ENCODE results near the gene CASP8. TPM values are rescaled to one million over a fixed set of nuclear protein-coding genes. Genes with fewer than 3 reads are reported as not detected.

The CASP8 gene
- total and polyA plus RNA-seq, 2 donors (not counting 3 experiments of a cell fraction or from before 2014, with no cell fraction given), result 5.3 to 5.8 TPM

- Histone ChIP-seq H3K9me1 (replicated peaks; ENCODE audit: control insufficient read depth, extremely low read depth, insufficient read depth, low read length) (no peaks in the 10 kb centered on the region), H3K36me3 (ENCODE audit: control insufficient read depth in 2 of 2, extremely low read depth in 1 of 2, insufficient read depth in 2 of 2, low read length in 2 of 2) (no peaks in the 10 kb centered on the region), H4K20me1 (replicated peaks; ENCODE audit: control insufficient read depth, extremely low read depth, insufficient read depth, low read length) (no peaks in the 10 kb centered on the region), H3K4me2 (ENCODE audit: insufficient read depth, low read length) (no peak overlapping the region), H3K27ac (ENCODE audit: insufficient read depth, low read depth, low read length) (no peak overlapping the region), H3K4me1 (ENCODE audit: control insufficient read depth, extremely low read depth, insufficient read depth, low read length) (peaks cover 30% of the 10 kb centered on the region), H3K79me2 (ENCODE audit: control insufficient read depth, insufficient read depth, low read length) (peaks cover 10% of the 10 kb centered on the region), H3K4me3 (replicated peaks in 1 of 3; ENCODE audit: insufficient read depth in 1 of 3, low read depth in 1 of 3, low read length in 3 of 3) (no peak overlapping the region), H3K9me3 (replicated peaks; ENCODE audit: control insufficient read depth, insufficient read depth, low read length) (no peaks in the 10 kb centered on the region), H2AFZ (ENCODE audit: low read depth, low read length) (no peak overlapping the region), H3K9ac (replicated peaks; ENCODE audit: extremely low read depth, insufficient read depth, low read length) (no peak overlapping the region), H3K27me3 (ENCODE audit: control insufficient read depth in 2 of 2, insufficient read depth in 2 of 2, low read length in 2 of 2) (no peaks in the 10 kb centered on the region)
- dilution Hi-C loops (cut with MboI; ENCODE audit: extremely low pct_ligation_motif_present, low sequenced_read_pairs) (no loop called here), intact Hi-C loops (cut with micrococcal nuclease) (no loop called here)
- TF ChIP-seq EZH2 (IDR thresholded peaks at IDR 0.05; ENCODE audit: borderline replicate concordance, low read depth, low read length, severe bottlenecking) (no peak), JUN (IDR thresholded peaks at IDR 0.05; ENCODE audit: borderline replicate concordance, insufficient read depth, insufficient read length, low read depth) (no peak), FOS (IDR thresholded peaks at IDR 0.05; ENCODE audit: borderline replicate concordance, insufficient read depth, low read length) (no peak), POLR2AphosphoS5 (IDR thresholded peaks at IDR 0.05; ENCODE audit: insufficient read depth, low read depth, low read length) (no peak)
- no TSS peak for BruUV-seq (replicated peaks)
- FAIRE-seq (no peak), DNase-seq (ENCODE audit: low read depth, low spot score) (no peak)
- POLR2A ChIA-PET, result no interaction called here
- CTCF ChIA-PET, result no interaction called here
Observed at GRCh38 chr2:201261471-201261870, 1.1 kb downstream of the CASP8 start.

DNA sequence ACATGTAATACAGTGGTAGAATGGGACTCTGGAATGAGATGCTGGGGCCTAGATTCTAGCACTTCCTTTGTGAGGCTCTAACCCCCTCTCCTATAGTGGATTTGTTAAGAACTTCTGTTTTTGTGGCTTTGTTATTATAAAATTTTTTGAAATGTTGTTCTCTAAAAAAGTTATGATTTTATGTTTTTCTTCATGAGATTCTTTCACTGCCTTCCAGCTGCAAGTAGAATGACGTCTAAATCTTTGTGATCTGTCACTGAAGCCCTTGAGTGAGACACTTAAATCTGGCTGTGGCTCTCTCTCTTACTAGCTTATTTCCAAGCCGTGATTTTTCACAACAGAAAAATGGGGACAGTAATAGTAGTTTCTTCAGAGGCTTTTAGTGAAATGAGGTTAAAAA lies 1.6 kb downstream of the CASP8 start:
- dilution Hi-C loops (cut with MboI; ENCODE audit: extremely low pct_ligation_motif_present, low sequenced_read_pairs), result no loop called here

More for the DNA sequence above, 1.6 kb downstream of the CASP8 start:
- intact Hi-C loops (cut with micrococcal nuclease), result no loop called here
- no peak for FAIRE-seq
- no peaks in the 10 kb centered on the region for H3K36me3 ChIP-seq (ENCODE audit: control insufficient read depth in 2 of 2, extremely low read depth in 1 of 2, insufficient read depth in 2 of 2, low read length in 2 of 2)
- H3K9me1 ChIP-seq (replicated peaks; ENCODE audit: control insufficient read depth, extremely low read depth, insufficient read depth, low read length), result no peaks in the 10 kb centered on the region
- TF ChIP-seq POLR2AphosphoS5 (IDR thresholded peaks at IDR 0.05; ENCODE audit: insufficient read depth, low read depth, low read length), result no peak
- TF ChIP-seq, protein P1, sequence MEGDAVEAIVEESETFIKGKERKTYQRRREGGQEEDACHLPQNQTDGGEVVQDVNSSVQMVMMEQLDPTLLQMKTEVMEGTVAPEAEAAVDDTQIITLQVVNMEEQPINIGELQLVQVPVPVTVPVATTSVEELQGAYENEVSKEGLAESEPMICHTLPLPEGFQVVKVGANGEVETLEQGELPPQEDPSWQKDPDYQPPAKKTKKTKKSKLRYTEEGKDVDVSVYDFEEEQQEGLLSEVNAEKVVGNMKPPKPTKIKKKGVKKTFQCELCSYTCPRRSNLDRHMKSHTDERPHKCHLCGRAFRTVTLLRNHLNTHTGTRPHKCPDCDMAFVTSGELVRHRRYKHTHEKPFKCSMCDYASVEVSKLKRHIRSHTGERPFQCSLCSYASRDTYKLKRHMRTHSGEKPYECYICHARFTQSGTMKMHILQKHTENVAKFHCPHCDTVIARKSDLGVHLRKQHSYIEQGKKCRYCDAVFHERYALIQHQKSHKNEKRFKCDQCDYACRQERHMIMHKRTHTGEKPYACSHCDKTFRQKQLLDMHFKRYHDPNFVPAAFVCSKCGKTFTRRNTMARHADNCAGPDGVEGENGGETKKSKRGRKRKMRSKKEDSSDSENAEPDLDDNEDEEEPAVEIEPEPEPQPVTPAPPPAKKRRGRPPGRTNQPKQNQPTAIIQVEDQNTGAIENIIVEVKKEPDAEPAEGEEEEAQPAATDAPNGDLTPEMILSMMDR (IDR thresholded peaks at IDR 0.05; ENCODE audit: extremely low read depth in 1 of 2, insufficient read depth in 1 of 2, low read depth in 1 of 2, low read length in 2 of 2), result no peak
- TF ChIP-seq GATA2 (IDR thresholded peaks at IDR 0.05; ENCODE audit: insufficient read depth, insufficient read length, low read depth, low read length), result no peak
- peaks cover 30% of the 10 kb centered on the region for H3K4me1 ChIP-seq (ENCODE audit: control insufficient read depth, extremely low read depth, insufficient read depth, low read length)
- H3K27ac ChIP-seq (ENCODE audit: insufficient read depth, low read depth, low read length), result no peak overlapping the region
- no peak overlapping the region for H2AFZ ChIP-seq (ENCODE audit: low read depth, low read length)
- no peak overlapping the region for H3K9ac ChIP-seq (replicated peaks; ENCODE audit: extremely low read depth, insufficient read depth, low read length)
- no peak for DNase-seq (ENCODE audit: low read depth, low spot score)
- ChIA-PET CTCF (no interaction called here), POLR2A (no interaction called here)
- BruUV-seq (replicated peaks), result no TSS peak
- H3K79me2 ChIP-seq (ENCODE audit: control insufficient read depth, insufficient read depth, low read length), result peaks cover 10% of the 10 kb centered on the region
- H3K4me2 ChIP-seq (ENCODE audit: insufficient read depth, low read length), result no peak overlapping the region
- no peak overlapping the region for H3K4me3 ChIP-seq (replicated peaks in 1 of 3; ENCODE audit: insufficient read depth in 1 of 3, low read depth in 1 of 3, low read length in 3 of 3)
- no peaks in the 10 kb centered on the region for H4K20me1 ChIP-seq (replicated peaks; ENCODE audit: control insufficient read depth, extremely low read depth, insufficient read depth, low read length)
- H3K9me3 ChIP-seq (replicated peaks; ENCODE audit: control insufficient read depth, insufficient read depth, low read length), result no peaks in the 10 kb centered on the region
- no peaks in the 10 kb centered on the region for H3K27me3 ChIP-seq (ENCODE audit: control insufficient read depth in 2 of 2, insufficient read depth in 2 of 2, low read length in 2 of 2)
